AG04449 (cell line): ENCODE measurements around the gene MB21D2.

Experiments used
- CTCF ChIA-PET: fragments of 350-600 bp; formaldehyde crosslinking; extraction: SDS; loops from one replicate; lab custom pipeline; 2021; ENCODE audit warnings: antibody characterized with exemption; lab: Yijun Ruan, JAX
- POLR2A ChIA-PET: fragments of 400-600, 350-600 bp; formaldehyde crosslinking; extraction: SDS; loops from one replicate; lab custom pipeline; 2020; ENCODE audit warnings: antibody characterized with exemption, inconsistent platforms; lab: Yijun Ruan, JAX
- DNase-seq: peaks from one replicate; pipeline ENCODE4 v3.0.0-alpha.2; 2010; ENCODE audit warnings: low read depth, low spot score
- H3K4me3 ChIP-seq: 2 replicates; pipeline ENCODE4 v1.5.1; 2011; ENCODE audit warnings: low read depth, mild to moderate bottlenecking, control low read depth, low read length
- CTCF ChIP-seq: IDR thresholded peaks from one replicate; pipeline ENCODE4 v1.5.1; 2011; ENCODE audit warnings: mild to moderate bottlenecking, moderate library complexity, low read length, control low read depth, inconsistent platforms; ENCODE audit not compliant: insufficient read depth; ENCODE audit errors: missing control alignments

Gene MB21D2

GRCh38 chr3:192862408-192863090 lies 55.1 kb downstream of the MB21D2 start:
- TF ChIP-seq CTCF, result no peak
- ChIA-PET CTCF (interaction anchor here (0.7 kb wide), 1 partner anchor 53 kb away, joined by 3 read pairs; no protein-coding TSS in a partner anchor), POLR2A (no interaction called here)

GRCh38 chr3:192861972-192862371 lies 55.7 kb downstream of the MB21D2 start:
- no peak for DNase-seq
- ChIA-PET POLR2A (no interaction called here), CTCF (interaction anchor here (0.7 kb wide), 1 partner anchor 53 kb away, joined by 3 read pairs; no protein-coding TSS in a partner anchor)
- no peak for TF ChIP-seq CTCF
- H3K4me3 ChIP-seq, result no peak overlapping the region

More at GRCh38 chr3:192862408-192863090, 55.1 kb downstream of the MB21D2 start:
- no peak for DNase-seq
- H3K4me3 ChIP-seq, result no peak overlapping the region

GRCh38 chr3:192860454-192860853 lies 57.2 kb downstream of the MB21D2 start:
- CTCF ChIA-PET, result interaction anchor here (1.6 kb wide), 1 partner anchor 12 kb away, joined by 4 read pairs; no protein-coding TSS in a partner anchor
- POLR2A ChIA-PET, result no interaction called here
- H3K4me3 ChIP-seq, result no peak overlapping the region
- TF ChIP-seq CTCF, result no peak
- DNase-seq, result no peak

GRCh38 chr3:192858849-192859585 lies 58.6 kb downstream of the MB21D2 start:
- TF ChIP-seq CTCF, result no peak
- H3K4me3 ChIP-seq, result no peak overlapping the region
- CTCF ChIA-PET, result no interaction called here
- POLR2A ChIA-PET, result no interaction called here
- no peak for DNase-seq

- ChIA-PET POLR2A (no interaction called here), CTCF (no interaction called here)
- H3K4me3 ChIP-seq, result no peak overlapping the region
- no peak for DNase-seq
- TF ChIP-seq CTCF, result no peak
These were observed 60.4 kb downstream of the MB21D2 start for GRCh38 chr3:192857260-192857661.

- no peak overlapping the region for H3K4me3 ChIP-seq
- ChIA-PET CTCF (interaction anchor here (1.2 kb wide), 1 partner anchor 17 kb away, joined by 3 read pairs; no protein-coding TSS in a partner anchor), POLR2A (no interaction called here)
- DNase-seq, result no peak
- no peak for TF ChIP-seq CTCF
These were observed 62.2 kb downstream of the MB21D2 start for GRCh38 chr3:192855434-192855833.
